ENCODE measurements around the gene RNF113B. TPM values are rescaled to one million over a fixed set of nuclear protein-coding genes. Genes with fewer than 3 reads are reported as not detected.

The RNF113B gene
- total and polyA plus RNA-seq, 2 donors (not counting 1 experiment from before 2014, with no cell fraction given), result not detected

DNA sequence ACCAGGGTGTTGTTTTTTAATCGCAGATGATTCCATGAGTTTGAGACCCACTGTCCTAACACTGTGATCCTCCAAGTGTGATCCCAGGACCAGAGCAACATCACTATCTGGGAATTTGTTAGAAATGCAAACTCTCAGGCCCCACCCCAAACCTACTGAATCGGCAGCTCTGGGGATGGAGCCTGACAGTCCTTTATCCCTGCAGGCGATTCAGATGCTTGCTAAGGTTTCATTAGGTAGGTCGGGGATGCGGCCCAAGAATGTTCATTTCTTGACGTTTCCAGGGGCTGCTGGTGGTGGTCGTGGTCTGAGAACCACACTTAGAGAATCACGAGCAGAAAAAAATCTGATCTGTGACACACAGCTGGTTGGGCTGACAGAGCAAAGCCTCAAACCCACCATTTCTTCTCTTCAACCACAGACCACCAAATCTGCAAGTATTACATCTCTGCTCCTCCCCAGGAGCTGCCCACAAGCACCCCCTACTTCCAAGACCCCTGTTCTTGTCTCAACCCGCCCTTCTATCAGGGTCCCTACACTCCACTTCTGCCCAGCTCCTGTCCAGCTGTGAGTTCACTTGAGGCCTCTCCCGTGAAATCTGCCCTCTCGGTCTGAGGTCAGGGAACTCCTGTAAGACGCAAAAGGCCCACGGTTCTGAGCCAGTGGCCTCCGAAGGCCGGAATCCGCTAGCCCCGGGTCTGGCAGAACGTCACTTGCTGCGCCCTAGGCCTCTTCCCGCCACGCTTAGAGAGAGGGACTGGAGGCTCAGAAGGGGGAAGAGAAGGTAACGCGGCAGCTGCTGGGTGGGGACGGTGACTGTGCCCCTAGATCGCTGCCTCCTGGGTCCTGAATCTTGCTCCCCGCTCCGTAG, 35.3 kb downstream of the RNF113B start:
- TF ChIP-seq CTCF (IDR thresholded peaks at IDR 0.05) (no peak), EZH2 (IDR thresholded peaks at IDR 0.05; ENCODE audit: borderline replicate concordance, insufficient read depth, low read depth, low read length, poor library complexity, severe bottlenecking) (no peak)
- peaks cover 7 to 17% of the 10 kb centered on the region in 2 donors for H3K4me1 ChIP-seq (ENCODE audit: control insufficient read depth in 2 of 2, insufficient read depth in 2 of 2, low read length in 2 of 2)
- H3K36me3 ChIP-seq (replicated peaks in 1 of 2; ENCODE audit: control extremely low read depth in 1 of 2, control insufficient read depth in 1 of 2, extremely low read depth in 1 of 2, insufficient read depth in 2 of 2, low read length in 1 of 2), result no peaks in the 10 kb centered on the region
- Mint-ChIP-seq H3K27ac (no peak overlapping the region), H3K9me3 (ENCODE audit: insufficient read depth) (no peaks in the 10 kb centered on the region), H3K4me3 (peak overlapping the region; percentile 76), H3K27me3 (peaks cover 59% of the 10 kb centered on the region), H3K4me1 (peaks cover 8% of the 10 kb centered on the region)
- H3K27ac ChIP-seq (ENCODE audit: low read length in 2 of 2), result no peak overlapping the region
- peak overlapping the region; percentile 46 for H2AFZ ChIP-seq (ENCODE audit: insufficient read depth, low read depth, low read length, poor library complexity, severe bottlenecking)
- ATAC-seq (ENCODE audit: low read depth) (no peak), DNase-seq (peak; percentile 27)
- WGBS (ENCODE audit: insufficient coverage), result 16% methylated on average over 22 of the region's 27 CpGs
- H3K9me3 ChIP-seq (ENCODE audit: control extremely low read depth in 1 of 3, control insufficient read depth in 2 of 3, insufficient read depth in 1 of 3, low read length in 2 of 3), result peaks cover 0 to 10% (median 1%) of the 10 kb centered on the region in 3 donors
- H3K27me3 ChIP-seq (replicated peaks in 1 of 4; ENCODE audit: control extremely low read depth in 1 of 4, control insufficient read depth in 3 of 4, insufficient read depth in 4 of 4, low read length in 3 of 4), result peaks cover 0 to 30% (median 15%) of the 10 kb centered on the region in 4 experiments
- peak overlapping the region; percentile 74 for H3K4me2 ChIP-seq (replicated peaks; ENCODE audit: low read depth, low read length, poor library complexity, severe bottlenecking)
- peak overlapping the region in 3 of 5 experiments; percentile 29 to 52 (median 48) for H3K4me3 ChIP-seq (ENCODE audit: control extremely low read depth in 1 of 5, extremely low read depth in 1 of 5, insufficient read depth in 1 of 5, low read depth in 2 of 5, low read length in 4 of 5)
- no peaks in the 10 kb centered on the region for H3K79me2 ChIP-seq (ENCODE audit: control insufficient read depth, insufficient read depth, low read length)
- no peaks in the 10 kb centered on the region for H4K20me1 ChIP-seq (ENCODE audit: control insufficient read depth, insufficient read depth, low read length, poor library complexity, severe bottlenecking)
- intact Hi-C loops (cut with micrococcal nuclease), result no loop called here
- CTCF ChIA-PET, result no interaction called here
- POLR2A ChIA-PET, result no interaction called here
- H3K9ac ChIP-seq (ENCODE audit: low read length), result peak overlapping the region; percentile 43

DNA sequence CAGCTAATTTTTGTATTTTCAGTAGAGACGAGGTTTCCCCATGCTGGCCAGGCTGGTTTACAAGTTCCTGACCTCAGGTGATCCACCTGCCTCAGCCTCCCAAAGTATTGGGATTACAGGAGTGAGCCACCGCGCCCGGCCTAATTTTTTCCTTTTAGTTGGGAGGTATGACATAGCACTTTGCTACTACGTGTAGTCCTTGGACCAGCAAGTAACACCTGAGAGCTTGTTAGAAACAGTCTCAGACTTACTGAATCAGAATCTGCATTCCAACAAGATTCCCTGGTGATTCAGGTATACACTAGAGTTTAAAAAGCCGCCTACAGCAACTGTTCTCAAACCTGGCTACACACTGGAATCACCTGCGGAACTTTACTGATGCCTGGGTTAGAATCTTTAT, 36.0 kb downstream of the RNF113B start:
- no peak overlapping the region for H3K9ac ChIP-seq (ENCODE audit: low read length)
- DNase-seq, result no peak
- H3K4me3 Mint-ChIP-seq, result peak overlapping the region; percentile 76
- ATAC-seq (ENCODE audit: low read depth), result no peak
- peaks cover 0 to 10% (median 0%) of the 10 kb centered on the region in 3 donors for H3K9me3 ChIP-seq (ENCODE audit: control extremely low read depth in 1 of 3, control insufficient read depth in 2 of 3, insufficient read depth in 1 of 3, low read length in 2 of 3)
- H3K27me3 ChIP-seq (replicated peaks in 1 of 4; ENCODE audit: control extremely low read depth in 1 of 4, control insufficient read depth in 3 of 4, insufficient read depth in 4 of 4, low read length in 3 of 4), result peaks cover 0 to 30% (median 15%) of the 10 kb centered on the region in 4 experiments
- peaks cover 8% of the 10 kb centered on the region for H3K4me1 Mint-ChIP-seq
- H3K4me3 ChIP-seq (ENCODE audit: control extremely low read depth in 1 of 5, extremely low read depth in 1 of 5, insufficient read depth in 1 of 5, low read depth in 2 of 5, low read length in 4 of 5), result no peak overlapping the region
- POLR2A ChIA-PET, result no interaction called here
- CTCF ChIA-PET, result no interaction called here
- H3K27me3 Mint-ChIP-seq, result peaks cover 54% of the 10 kb centered on the region
- no peaks in the 10 kb centered on the region for H3K79me2 ChIP-seq (ENCODE audit: control insufficient read depth, insufficient read depth, low read length)
- no peaks in the 10 kb centered on the region for H4K20me1 ChIP-seq (ENCODE audit: control insufficient read depth, insufficient read depth, low read length, poor library complexity, severe bottlenecking)
- no peak overlapping the region for H3K4me2 ChIP-seq (replicated peaks; ENCODE audit: low read depth, low read length, poor library complexity, severe bottlenecking)
- H3K36me3 ChIP-seq (replicated peaks in 1 of 2; ENCODE audit: control extremely low read depth in 1 of 2, control insufficient read depth in 1 of 2, extremely low read depth in 1 of 2, insufficient read depth in 2 of 2, low read length in 1 of 2), result no peaks in the 10 kb centered on the region
- intact Hi-C loops (cut with micrococcal nuclease), result no loop called here
- 84% methylated on average over 2 of the region's 7 CpGs for WGBS (ENCODE audit: insufficient coverage)
- peaks cover 7 to 17% of the 10 kb centered on the region in 2 donors for H3K4me1 ChIP-seq (ENCODE audit: control insufficient read depth in 2 of 2, insufficient read depth in 2 of 2, low read length in 2 of 2)
- TF ChIP-seq CTCF (IDR thresholded peaks at IDR 0.05) (no peak), EZH2 (IDR thresholded peaks at IDR 0.05; ENCODE audit: borderline replicate concordance, insufficient read depth, low read depth, low read length, poor library complexity, severe bottlenecking) (no peak)
- H3K9me3 Mint-ChIP-seq (ENCODE audit: insufficient read depth), result no peaks in the 10 kb centered on the region
- H2AFZ ChIP-seq (ENCODE audit: insufficient read depth, low read depth, low read length, poor library complexity, severe bottlenecking), result no peak overlapping the region
- H3K27ac ChIP-seq (ENCODE audit: low read length in 2 of 2), result no peak overlapping the region
- H3K27ac Mint-ChIP-seq, result no peak overlapping the region

All from B cell (primary cell).